NCI-H2107 (cell line): Measurements from ENCODE around the gene EML1.

Source experiments
- DNase-seq: peaks from one replicate; lab custom pipeline; 2025; lab: John Stamatoyannopoulos, UW

EML1 gene

DNA sequence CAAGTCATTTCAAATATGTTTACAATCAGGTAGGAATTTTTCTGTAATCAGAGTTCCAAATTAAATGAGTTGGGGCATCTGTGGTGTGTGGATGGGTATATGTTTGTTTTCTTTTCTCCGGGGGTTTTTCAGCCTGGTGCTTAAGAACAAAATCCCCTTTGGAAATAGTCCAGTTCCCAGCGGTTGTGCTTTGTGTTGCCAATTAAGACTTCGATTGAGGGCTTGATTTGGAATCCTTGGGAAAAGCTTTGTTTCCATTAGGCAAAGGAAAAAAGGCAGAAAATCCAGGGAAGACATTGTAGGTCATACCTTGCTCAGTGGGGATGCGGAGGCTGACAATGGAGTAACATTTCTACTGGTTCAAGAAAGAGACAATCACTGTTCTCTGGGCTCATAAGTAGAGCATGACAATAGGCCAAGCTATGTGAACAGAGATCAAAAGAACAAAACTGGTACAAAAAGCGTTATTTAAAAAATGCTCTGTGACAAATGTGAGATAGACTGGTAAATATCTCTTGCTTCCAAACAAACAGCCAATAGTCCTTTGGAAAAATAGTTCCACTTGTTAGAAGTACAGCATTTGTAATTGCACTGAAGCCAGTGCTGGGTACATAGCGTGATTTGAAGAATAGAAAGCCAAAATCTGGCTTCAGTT, 79.7 kb downstream of the EML1 start:
- no peak for DNase-seq

DNA sequence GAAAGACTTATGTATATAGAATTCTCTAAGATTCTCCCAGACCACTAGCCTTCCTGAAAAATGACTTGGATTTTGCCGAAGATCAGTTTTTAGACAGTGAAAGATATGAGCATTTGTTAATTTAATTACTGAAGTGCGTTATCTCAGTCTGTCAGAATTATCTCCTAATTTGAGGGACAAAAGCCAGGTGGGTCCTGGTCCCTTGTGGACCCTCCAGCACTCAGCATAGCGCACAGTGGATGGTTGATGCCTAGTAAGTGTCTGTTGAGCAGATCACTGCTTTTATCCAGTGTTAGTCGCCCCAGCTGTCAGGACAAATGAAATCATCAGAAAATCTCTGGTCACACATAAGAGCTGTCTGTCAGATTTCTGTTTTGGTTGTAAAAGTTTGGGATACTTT, 80.4 kb downstream of the EML1 start:
- no peak for DNase-seq

DNA sequence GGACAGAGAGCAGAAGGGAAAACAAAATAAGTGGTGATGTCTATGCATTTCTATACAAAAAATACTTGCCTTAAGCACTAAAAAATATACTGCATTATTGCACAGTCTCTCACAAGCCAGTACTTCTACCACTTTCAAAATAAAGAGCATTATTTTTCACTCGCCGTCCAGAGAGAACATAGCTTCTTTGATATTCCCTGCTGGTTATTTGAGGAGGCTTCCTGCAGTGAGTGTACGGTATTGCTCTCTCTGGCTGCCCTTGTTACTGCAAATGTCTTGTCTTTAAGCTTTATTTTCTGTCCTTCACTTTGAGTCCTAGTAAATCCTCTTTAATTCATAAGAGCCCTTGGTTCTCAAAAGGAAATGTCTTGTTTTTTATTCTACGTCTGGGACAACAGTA, 81.1 kb downstream of the EML1 start:
- no peak for DNase-seq

DNA sequence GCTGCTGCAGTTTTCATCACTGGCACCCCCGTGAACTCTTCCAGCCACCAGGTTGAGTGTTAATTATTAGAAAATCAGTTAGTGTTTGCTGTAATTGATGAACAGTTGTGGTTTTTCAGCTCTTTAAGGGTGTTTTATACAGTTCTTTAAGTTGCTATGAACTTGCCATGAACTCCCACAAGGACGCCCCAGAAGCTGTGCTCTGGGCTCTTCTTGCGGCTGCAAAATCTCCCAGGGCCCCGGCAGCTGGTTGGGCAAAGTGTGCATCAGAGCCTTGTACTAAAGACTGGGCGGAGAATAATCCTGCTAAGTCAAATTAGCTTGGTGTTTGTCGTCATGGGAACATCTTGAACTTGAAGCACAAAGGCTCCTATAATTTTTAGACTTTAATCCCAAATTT, 82.2 kb downstream of the EML1 start:
- no peak for DNase-seq

DNA sequence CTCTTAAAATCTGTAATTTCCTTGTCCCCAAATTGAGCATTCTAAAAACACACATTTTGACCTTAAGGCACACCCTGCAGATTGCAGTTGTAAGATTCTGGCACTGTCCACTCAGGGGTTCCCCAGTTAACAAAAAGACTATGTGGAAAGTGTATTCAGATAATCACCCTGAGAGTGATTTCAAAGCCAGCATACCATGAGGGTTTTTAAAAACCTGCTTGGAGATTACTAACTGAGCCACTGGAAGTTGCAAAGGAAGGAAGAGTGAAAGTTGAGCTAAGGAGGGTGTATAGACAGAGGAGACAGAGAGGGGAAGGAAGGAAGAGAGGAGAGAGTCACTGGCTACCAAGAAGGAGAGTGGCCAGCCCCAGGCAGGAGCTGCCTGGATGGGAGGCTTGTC, 82.6 kb downstream of the EML1 start:
- DNase-seq = no peak

DNA sequence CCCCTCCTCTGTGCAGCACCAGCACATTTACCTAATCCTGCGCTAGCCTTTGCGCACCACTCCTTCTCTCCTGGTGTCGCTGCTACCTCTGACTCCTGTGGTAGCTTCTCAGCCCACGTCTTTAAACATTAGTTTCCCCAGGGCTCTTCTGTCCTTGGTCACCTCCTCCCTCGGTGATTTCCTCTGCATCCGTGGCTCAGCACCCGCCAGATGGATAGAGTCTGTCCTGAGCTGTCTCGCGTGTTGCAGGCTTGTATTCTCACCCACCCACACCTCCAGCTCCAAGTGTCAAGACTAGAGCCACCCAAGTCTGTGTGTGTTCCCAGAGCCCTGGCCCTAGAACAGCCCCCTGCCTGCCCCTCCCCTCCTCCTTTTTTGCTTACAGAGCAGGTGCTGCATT, 83.2 kb downstream of the EML1 start:
- DNase-seq = no peak

DNA sequence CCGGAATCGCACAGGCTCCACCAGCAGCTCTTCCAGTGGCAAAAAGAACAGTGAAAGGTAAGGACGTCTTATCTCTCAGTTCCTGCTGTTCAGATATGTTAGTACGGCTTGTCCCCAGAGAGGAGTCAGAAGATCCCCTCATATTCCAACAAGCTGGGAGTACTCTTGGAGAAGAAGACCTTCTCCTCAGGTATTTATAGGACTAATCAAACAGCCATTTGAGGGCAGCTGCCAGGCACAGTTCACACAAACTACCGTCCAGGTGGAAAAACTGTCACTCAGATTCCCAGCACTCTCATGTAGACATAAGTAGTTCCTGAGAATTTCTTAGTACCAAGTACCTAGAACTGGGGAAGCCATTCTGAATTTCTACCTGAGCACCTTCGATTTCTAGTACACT, 85.3 kb downstream of the EML1 start:
- no peak for DNase-seq

DNA sequence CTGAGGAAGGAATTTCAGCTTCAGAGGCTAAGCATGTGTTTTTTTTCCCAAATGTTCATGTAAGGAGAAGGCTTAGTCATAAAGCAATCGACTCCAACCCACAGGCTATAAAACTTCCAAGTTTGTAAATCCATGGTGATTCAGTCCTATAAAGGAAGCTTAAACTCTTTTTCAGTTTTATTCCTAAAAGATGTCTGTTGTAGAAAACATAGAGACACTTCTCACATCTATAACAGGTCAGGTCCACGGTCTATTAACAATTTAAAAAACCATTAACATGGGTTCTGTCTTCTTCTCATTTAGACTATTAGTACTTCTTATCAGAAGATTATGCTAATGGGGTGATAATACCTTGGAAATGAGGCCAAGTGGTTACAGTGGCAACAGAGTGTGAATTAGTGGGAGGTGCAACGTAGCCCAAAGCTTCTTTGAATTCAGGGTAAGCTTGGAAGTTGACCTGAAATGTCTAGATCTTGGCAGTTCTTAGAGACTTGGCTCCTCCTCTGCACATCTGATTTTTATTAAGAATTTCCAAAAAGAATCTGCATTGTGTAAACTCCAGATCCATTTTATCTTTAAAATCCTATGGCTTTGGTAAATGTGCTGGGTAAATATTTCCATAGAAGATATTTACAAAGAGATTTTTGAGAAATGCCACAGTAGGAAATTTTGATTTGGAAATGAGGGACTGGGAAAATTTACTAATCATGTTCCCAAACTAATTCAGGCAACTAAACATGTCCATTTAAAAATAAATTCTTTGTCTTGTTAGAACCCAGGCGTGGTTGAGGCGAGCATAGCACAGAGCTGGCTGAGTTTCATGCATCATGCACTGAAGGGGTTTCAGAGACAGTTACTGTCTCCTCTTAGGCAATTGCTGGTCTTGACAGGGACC, 86.4 kb downstream of the EML1 start:
- DNase-seq = no peak

DNA sequence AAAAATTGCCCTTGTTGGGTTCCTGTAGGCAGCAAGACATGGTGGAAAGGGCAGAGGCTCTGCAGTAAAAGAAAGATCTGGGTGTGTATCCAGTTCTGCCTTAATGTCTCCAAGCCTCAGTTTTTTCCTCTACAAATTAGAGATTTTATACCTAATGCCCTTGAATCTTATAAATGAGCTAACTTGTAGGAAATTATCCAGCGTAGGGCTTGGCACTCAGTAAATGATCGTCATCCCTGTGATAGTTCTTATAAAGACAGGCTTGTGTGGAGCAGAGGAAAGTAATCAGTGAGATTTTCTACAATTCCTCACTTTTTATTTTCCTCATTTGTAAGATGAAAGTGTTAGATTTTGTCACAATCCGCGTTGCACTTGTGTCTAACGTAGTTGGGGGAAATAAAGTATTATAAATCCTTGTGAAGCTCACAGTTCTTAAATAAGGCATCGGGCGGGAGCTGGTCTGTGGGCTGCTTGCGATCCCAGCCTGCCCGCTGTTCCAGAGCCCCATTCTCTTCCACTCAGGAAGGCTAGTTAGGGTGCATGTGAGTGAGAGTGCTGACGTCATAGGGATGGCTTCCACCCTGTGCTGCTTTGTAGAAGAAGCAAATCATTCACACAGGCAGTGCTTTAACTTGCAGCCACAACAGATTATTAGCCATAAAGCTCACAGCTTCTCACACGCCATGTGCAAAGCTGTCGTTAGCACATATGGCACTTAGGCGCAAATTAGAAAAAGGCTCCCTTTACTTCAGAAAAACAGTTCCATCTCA, 87.6 kb downstream of the EML1 start:
- no peak for DNase-seq

DNA sequence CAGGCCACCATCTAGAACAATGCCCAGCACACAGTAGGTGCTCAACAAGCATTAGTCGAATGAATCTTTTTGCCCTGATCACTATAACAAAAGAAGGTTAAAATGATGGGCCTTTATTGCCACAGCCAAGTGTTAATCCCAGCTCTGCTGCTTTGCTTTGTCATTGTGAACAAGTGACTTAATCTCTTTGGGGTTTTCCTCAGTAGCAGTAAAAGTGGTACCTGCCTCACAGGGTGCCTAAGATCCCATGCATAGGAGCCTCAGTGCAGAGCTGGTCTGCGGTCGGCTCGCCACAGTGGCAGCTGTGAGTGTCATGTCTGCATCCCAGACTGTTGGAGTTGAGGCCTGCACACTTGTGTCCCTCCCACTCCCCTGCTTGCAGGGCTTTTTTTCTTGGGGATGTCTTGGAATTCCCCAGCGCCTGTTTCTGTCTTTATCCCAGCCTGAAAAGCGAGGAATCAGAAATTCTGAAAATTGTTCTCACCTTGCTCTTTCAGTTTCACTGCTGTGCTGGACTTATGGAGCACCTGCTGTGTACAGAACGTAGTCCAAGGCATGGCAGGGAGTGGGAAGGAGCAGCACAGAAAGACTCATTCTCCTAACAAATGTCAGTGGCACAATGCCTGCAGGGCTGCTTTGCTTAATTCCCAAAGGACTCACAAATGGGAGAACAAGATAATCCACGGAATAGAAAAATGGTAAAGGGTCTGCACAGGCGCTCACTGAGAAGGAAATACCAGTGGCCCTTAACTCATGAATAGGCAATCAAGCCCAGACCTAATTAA, 90.8 kb downstream of the EML1 start:
- no peak for DNase-seq

DNA sequence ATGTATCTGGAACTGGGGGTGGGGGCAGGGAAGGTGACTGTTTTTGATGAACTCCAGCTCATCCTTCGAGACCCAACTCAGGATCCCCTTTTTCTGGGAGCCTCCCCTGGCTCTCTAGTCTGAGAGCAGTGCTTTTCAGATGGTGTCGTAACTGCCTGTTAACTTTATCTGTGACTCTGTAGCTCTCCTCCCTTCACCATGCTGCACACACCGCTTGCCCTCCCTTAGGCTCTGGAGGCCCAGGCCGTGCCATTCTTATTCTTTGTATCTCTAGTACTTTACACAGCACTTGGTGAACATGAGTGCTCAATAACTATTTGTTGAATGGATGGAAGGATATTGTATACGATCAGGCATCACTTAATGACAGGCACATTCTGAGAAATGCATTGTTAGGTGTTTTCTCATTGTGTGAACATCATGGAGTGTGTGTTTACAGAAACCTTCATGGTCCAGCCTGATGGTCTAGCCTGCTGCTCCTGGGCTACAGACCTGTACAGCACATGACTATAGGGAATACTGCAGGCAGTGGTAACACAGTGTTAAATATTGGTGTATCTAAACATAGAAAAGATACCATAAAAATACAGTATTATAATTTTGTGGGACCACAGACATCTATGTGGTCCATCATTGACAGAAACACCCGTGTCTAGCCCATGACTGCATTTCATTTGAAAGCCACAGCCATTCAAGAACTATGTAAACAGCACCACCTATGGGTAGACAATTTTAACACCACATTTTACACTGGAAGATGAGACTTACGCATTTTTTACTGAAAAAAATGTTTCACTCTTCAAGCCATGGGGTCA, 91.8 kb downstream of the EML1 start:
- peak; percentile 71 for DNase-seq

DNA sequence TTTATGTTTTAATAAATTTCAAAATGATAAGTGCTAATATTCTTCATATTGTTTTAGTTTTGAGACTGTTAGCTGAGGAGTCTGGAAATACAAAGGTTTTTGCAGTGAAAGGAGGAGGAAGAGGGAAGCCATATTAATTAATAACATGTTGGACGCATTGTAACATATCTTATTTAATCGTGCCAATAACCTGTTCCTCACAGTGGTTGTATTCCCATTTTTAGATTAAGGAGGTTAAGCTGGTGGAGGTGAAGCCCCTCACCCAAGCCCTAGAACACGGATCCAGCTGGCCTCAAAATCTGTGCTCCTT, 92.4 kb downstream of the EML1 start:
- DNase-seq = no peak

DNA sequence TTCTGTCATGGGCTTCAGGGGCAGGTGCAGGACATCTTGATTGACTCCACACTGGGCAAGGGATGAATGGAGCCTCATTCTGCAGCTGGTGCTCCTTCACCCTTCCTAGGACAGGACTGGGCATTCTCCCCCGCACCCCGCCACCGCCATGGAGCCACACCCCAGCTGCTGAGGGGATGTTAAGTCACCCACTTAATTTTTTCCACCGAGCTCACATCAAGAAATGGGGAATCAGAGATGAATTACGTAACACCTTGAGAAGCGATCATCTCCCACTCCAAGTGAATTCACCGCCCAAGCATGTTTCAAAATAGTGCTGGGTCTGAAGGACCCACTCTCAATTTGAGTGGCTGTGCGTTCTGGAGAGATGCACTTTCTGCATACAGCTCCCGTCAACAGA, 94.2 kb downstream of the EML1 start:
- DNase-seq = no peak

DNA sequence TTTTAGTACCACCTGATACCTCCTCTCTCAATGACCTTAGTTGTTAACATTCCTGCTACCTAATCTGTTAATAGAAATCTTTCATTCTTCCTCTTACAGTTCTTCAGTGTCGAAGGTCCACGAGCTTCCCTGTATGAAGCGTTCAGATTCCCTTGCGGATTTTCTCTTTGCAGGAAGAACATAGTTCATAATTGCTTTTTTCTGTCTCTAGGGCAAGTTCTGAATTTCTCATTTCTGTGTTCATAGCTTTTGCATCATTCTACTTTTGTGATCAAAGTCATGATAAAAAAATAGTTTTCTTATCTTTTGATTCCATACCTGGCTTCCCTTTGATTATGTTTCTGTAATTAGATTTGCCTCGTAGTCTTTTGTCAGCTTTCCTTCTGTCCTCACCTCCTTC, 94.9 kb downstream of the EML1 start:
- DNase-seq = no peak

DNA sequence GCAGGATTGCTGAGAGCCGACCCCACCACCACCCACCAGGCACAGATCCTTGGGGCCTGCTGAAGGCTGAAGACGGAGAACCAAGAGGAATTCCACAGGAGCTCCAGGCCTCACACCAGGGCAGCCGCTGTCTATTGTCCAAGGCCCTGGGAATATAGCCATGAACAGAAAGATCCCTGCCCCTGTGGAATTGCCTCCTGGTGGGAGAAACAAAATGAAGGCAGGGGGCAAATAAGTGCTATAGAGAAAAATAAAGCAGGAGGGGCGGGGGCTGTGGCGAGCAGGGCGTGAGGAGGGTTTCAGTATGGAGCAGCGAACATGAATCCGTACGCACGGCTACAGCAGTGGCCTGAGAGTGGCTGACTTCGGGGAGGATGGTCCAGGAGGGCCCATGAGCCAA, 96.1 kb downstream of the EML1 start:
- no peak for DNase-seq

DNA sequence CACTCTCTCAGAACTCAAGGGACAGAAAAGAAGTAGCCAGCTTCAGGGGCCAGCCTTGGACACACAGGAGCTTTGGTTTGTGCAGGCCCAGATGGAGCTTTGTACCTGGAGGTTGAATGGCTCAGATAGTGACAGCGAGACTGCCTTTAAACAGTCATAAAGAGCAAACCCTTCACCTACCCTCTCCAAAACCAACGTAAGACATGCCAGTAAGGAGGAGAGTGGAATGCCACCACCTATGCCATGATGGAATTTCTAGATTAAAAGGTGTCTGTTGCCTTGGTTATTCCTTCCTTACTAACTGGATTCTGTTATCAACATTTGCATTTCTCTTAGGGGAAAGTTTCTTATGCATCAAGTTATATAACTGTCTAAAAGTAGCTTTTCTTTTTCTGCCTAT, 98.1 kb downstream of the EML1 start:
- no peak for DNase-seq

DNA sequence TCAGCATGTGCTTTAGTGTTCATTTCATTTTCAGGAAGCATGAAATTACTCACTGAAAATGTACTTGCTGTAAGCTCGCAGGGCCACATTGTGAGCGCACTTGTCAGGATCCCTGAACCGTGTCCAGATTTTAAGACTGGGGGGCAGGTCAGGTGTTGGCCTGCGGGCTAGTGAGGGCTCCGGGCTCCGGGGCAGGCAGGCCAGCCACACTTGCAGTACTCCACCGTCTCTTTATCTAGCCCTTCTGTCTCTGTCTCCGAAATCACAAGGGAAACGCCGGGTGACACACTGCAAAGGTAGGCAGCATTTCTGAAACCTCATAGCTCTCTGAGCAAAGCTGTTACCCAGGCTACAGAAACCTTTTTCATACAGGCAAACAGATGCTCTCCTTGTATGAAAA, 98.7 kb downstream of the EML1 start:
- no peak for DNase-seq

DNA sequence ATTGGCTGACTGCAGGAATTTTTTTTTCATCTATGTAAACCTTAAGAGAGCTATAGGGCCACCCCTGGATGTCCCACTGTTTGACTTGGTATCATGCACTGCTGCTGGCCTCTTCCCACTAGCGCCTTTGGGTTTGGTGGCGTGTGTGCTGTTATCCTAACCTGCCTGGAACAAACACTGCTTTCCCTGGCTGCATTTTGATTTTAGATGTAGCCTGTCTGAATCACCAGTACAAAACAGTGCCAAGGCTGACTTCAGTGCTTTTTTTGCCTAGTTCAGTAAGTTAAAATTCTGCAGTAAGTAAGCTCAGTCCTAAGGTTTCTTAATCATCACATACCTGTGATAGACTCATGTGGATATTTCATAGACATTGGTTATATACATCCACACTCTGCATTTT, 99.2 kb downstream of the EML1 start:
- no peak for DNase-seq

DNA sequence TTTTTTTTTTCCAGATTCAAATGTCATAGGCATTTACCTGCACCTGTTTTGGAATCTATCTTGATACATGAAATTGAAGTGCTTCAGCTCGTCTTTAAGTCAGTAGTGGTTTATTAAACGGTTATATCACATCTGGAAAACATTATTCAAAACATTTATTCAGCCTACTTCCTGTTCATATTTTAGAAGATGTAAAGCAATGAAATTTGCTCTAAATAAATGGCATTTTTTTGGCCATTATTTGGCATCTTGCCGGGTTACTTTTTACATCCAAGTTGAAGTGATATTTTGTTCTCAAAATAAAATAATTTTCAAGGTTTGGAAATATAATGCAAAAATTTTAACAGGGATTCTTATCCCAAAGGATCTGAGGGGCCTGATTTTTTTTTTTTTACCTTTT, 103.1 kb downstream of the EML1 start:
- no peak for DNase-seq

DNA sequence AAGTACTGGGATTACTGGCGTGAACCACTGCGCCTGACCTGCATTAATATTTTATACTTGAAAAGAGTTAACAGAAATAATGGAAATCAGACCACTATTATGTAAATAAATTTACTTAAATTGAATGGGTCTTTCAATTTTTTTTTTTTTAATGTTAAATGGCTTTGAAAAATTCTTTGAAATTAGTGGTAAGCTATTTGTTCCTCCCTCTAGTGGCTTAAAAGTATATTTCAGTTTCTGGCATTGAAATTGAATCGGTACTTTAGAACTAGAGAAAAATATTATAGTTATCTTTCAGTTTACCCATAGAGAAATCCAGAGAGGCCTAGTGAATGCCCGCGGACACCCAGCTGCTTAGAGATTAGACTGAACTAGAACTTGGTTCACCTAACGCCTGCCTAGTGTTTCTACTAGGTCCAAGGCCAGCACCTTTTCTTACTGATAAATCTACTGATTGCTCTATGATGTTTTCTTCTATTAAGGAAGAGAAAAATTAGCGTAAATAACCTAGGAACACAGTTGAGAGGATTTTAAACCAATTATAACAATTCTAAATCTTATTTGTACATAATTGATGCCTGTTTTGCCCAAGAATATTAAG, 106.5 kb downstream of the EML1 start:
- DNase-seq = no peak

DNA sequence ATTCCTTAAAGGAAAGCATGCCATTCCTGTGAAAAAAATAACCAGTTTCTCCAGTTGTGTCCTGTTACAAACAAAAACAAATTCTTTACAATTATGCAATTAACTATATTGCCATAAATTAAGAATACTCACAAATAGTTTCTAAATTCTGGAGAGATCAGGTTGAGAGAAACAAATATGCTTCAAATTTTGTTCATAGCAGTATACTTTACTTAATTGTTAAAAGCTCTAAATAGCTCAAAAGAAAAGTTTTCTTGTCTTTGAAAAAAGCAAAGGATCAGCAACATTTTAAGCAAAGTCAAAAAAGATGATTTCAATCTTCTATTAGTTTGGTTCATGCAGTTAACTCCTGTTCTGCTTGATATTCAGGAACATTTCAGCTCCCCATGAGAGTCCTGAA, 109.7 kb downstream of the EML1 start:
- no peak for DNase-seq
